SK-N-SH treated with all-trans-retinoic acid at 6 μM for 48 hours (cell line): ENCODE results near the gene SUV39H2.

ENCODE experiments used
- ATAC-seq: fragments of 200-7000 bp; cut with Tn5 transposase; 3 replicates; pipeline ENCODE4 v1.9.1; 2020; ENCODE audit warnings: mild to moderate bottlenecking, moderate library complexity
- BACH2 ChIP-seq: fragments of 250-450 bp; sonication (Bioruptor Pico); IDR thresholded peaks from 2 replicates; pipeline ENCODE4 v1.9.0; 2021; ENCODE audit warnings: mild to moderate bottlenecking, borderline replicate concordance
- CREB5 ChIP-seq: fragments of 250-450 bp; sonication (Bioruptor Pico); IDR thresholded peaks from 2 replicates; pipeline ENCODE4 v1.5.1; 2020; ENCODE audit warnings: low read depth, mild to moderate bottlenecking, moderate library complexity
- CSDC2 ChIP-seq: fragments of 250-450 bp; sonication (Bioruptor Pico); IDR thresholded peaks from 2 replicates; pipeline ENCODE4 v1.5.0; 2020; ENCODE audit warnings: mild to moderate bottlenecking, moderate library complexity
- CSRNP3 ChIP-seq: fragments of 250-450 bp; sonication (Bioruptor Pico); IDR thresholded peaks from 2 replicates; pipeline ENCODE4 v1.5.1; 2021; ENCODE audit warnings: mild to moderate bottlenecking, moderate library complexity
- ESRRG ChIP-seq: fragments of 250-450 bp; sonication (Bioruptor Pico); IDR thresholded peaks from 2 replicates; pipeline ENCODE4 v1.6.1; 2021; ENCODE audit warnings: mild to moderate bottlenecking
- GLIS3 ChIP-seq: fragments of 250-450 bp; sonication (Bioruptor Pico); IDR thresholded peaks from 2 replicates; pipeline ENCODE4 v1.5.0; 2020; ENCODE audit warnings: mild to moderate bottlenecking, moderate library complexity
- OSR1 ChIP-seq: fragments of 250-450 bp; sonication (Bioruptor Pico); IDR thresholded peaks from 2 replicates; pipeline ENCODE4 v1.8.0; 2022; ENCODE audit warnings: moderate library complexity, mild to moderate bottlenecking, inconsistent platforms
- PATZ1 ChIP-seq: fragments of 250-450 bp; sonication (Bioruptor Pico); IDR thresholded peaks from 2 replicates; pipeline ENCODE4 v1.8.0; 2020; ENCODE audit warnings: mild to moderate bottlenecking, moderate library complexity, borderline replicate concordance
- POU6F1 ChIP-seq: fragments of 250-450 bp; sonication (Bioruptor Pico); IDR thresholded peaks from 2 replicates; pipeline ENCODE4 v1.8.0; 2021; ENCODE audit warnings: low read depth, mild to moderate bottlenecking, moderate library complexity, borderline replicate concordance
- PPARA ChIP-seq: fragments of 250-450 bp; sonication (Bioruptor Pico); IDR thresholded peaks from 2 replicates; pipeline ENCODE4 v1.5.0; 2020; ENCODE audit warnings: mild to moderate bottlenecking, borderline replicate concordance
- RARB ChIP-seq: fragments of 250-450 bp; sonication (Bioruptor Pico); IDR thresholded peaks from 2 replicates; pipeline ENCODE4 v1.8.0; 2021; ENCODE audit warnings: mild to moderate bottlenecking, moderate library complexity
- SNAI2 ChIP-seq: fragments of 250-450 bp; sonication (Bioruptor Pico); IDR thresholded peaks from 2 replicates; pipeline ENCODE4 v1.5.0; 2020; ENCODE audit warnings: mild to moderate bottlenecking, moderate library complexity
- TCF4 ChIP-seq: fragments of 250-450 bp; sonication (Bioruptor Pico); IDR thresholded peaks from 2 replicates; pipeline ENCODE4 v1.8.0; 2021; ENCODE audit warnings: mild to moderate bottlenecking, moderate library complexity, borderline replicate concordance
- TOX ChIP-seq: fragments of 250-450 bp; sonication (Bioruptor Pico); IDR thresholded peaks from 2 replicates; pipeline ENCODE4 v1.8.0; 2021; ENCODE audit warnings: mild to moderate bottlenecking, moderate library complexity, borderline replicate concordance
- TSHZ2 ChIP-seq: fragments of 250-450 bp; sonication (Bioruptor Pico); IDR thresholded peaks from 2 replicates; pipeline ENCODE4 v1.5.0; 2020; ENCODE audit warnings: mild to moderate bottlenecking, moderate library complexity
- ZC3H10 ChIP-seq: fragments of 250-450 bp; sonication (Bioruptor Pico); IDR thresholded peaks from 2 replicates; pipeline ENCODE4 v1.5.1; 2021; ENCODE audit warnings: mild to moderate bottlenecking, moderate library complexity
- ZFP3 ChIP-seq: fragments of 250-450 bp; sonication (Bioruptor Pico); IDR thresholded peaks from 2 replicates; pipeline ENCODE4 v1.5.0; 2020; ENCODE audit warnings: mild to moderate bottlenecking, moderate library complexity
- ZFP30 ChIP-seq: fragments of 450-650 bp; formaldehyde crosslinking; IDR thresholded peaks from 2 replicates; pipeline ENCODE4 v1.5.0; 2022; ENCODE audit warnings: mild to moderate bottlenecking, moderate library complexity
- ZNF565 ChIP-seq: fragments of 450-650 bp; formaldehyde crosslinking; conservative IDR thresholded peaks from 2 replicates; pipeline ENCODE4 v1.5.0; 2020; ENCODE audit warnings: low read depth, mild to moderate bottlenecking, moderate library complexity
- ZNF8 ChIP-seq: fragments of 450-650 bp; formaldehyde crosslinking; IDR thresholded peaks from 2 replicates; pipeline ENCODE4 v1.5.0; 2020; ENCODE audit warnings: mild to moderate bottlenecking, moderate library complexity

SUV39H2 gene

GRCh38 chr10:14917827-14918226, 39.2 kb downstream of the SUV39H2 start (continued):
- no peak for TF ChIP-seq CREB5 (CRISPR knock-in tag)
- no peak for TF ChIP-seq POU6F1 (CRISPR knock-in tag)
- TF ChIP-seq RARB (CRISPR knock-in tag) = no peak
- no peak for TF ChIP-seq ZFP30
- TF ChIP-seq ESRRG (CRISPR knock-in tag) = no peak
- TF ChIP-seq ZNF8 (CRISPR knock-in tag) = no peak

GRCh38 chr10:14918964-14919363, 40.3 kb downstream of the SUV39H2 start:
- ATAC-seq = no peak
- TF ChIP-seq PPARA (CRISPR knock-in tag) = no peak
- TF ChIP-seq, all 23 proteins: peak for 0

GRCh38 chr10:14924013-14924412, 45.3 kb downstream of the SUV39H2 start:
- no peak for TF ChIP-seq CSRNP3 (CRISPR knock-in tag)
- TF ChIP-seq ESRRG (CRISPR knock-in tag) = no peak
- no peak for ATAC-seq

- no peak for TF ChIP-seq PPARA (CRISPR knock-in tag)
- no peak for TF ChIP-seq SNAI2
- no peak for TF ChIP-seq CREB5 (CRISPR knock-in tag)
- TF ChIP-seq ZC3H10 = no peak
- TF ChIP-seq GLIS3 = no peak
- no peak for TF ChIP-seq ZFP3 (CRISPR knock-in tag)
- TF ChIP-seq POU6F1 (CRISPR knock-in tag) = no peak
- TF ChIP-seq TOX (CRISPR knock-in tag) = no peak
- TF ChIP-seq BACH2 (CRISPR knock-in tag) = no peak
- no peak for TF ChIP-seq ZNF565 (CRISPR knock-in tag)
- no peak for TF ChIP-seq PATZ1 (CRISPR knock-in tag)
- no peak for TF ChIP-seq TSHZ2 (CRISPR knock-in tag)
- no peak for TF ChIP-seq ESRRG (CRISPR knock-in tag)
- TF ChIP-seq CSDC2 (CRISPR knock-in tag) = no peak
- TF ChIP-seq OSR1 = no peak
- no peak for TF ChIP-seq ZFP30
- TF ChIP-seq TCF4 (CRISPR knock-in tag) = no peak
- no peak for TF ChIP-seq ZNF8 (CRISPR knock-in tag)
- ATAC-seq = no peak
These were observed 46.6 kb downstream of the SUV39H2 start for GRCh38 chr10:14925268-14925667.
